SK-N-SH (cell line): Measurements from ENCODE around the gene FMR1NB. TPM values are rescaled to one million over a fixed set of nuclear protein-coding genes. Genes with fewer than 3 reads are reported as not detected.

Experiments used
- CTCF ChIA-PET: fragments of 300-600, 350-600 bp; formaldehyde crosslinking; extraction: SDS; loops from one replicate; lab custom pipeline; 2021; lab: Yijun Ruan, JAX
- POLR2A ChIA-PET: fragments of 350-600 bp; sonication (Branson Sonifier 250); formaldehyde crosslinking; extraction: SDS; loops from one replicate; lab custom pipeline; 2020; ENCODE audit warnings: antibody characterized with exemption, inconsistent platforms; lab: Yijun Ruan, JAX
- DNase-seq: peaks from one replicate; pipeline ENCODE4 v3.0.0; 2012
- H2AFZ ChIP-seq: fragments of 200-600 bp; sonication (generic); 2 replicates; pipeline ENCODE4 v1.8.1; 2016; ENCODE audit warnings: antibody characterized with exemption, mild to moderate bottlenecking, low read depth
- H3F3A ChIP-seq: fragments of 200-600 bp; sonication (generic); replicated peaks from 2 replicates; pipeline ENCODE3; 2016; ENCODE audit warnings: antibody characterized with exemption, mild to moderate bottlenecking; ENCODE audit not compliant: insufficient read depth
- H3K27ac ChIP-seq, 2 experiments: fragments of 200-500 bp in 1 of 2; fragments of 200-600 bp in 1 of 2; sonication (Bioruptor generic) in 1 of 2; sonication (generic), shearing (Covaris generic) in 1 of 2; 2 replicates each; pipeline versions ENCODE4 v1.5.1 to v1.6.1; 2014 to 2016; ENCODE audit warnings: low read depth in 2 of 2, inconsistent platforms in 1 of 2, low read length in 1 of 2, mild to moderate bottlenecking in 1 of 2, mixed read lengths in 1 of 2
- H3K27me3 ChIP-seq: fragments of 200-600 bp; sonication (generic), shearing (Covaris generic); 2 replicates; pipeline ENCODE4 v1.6.1; 2016; ENCODE audit warnings: mixed run types; ENCODE audit not compliant: insufficient read depth
- H3K36me3 ChIP-seq, 2 experiments: fragments of 200-500 bp in 1 of 2; fragments of 200-600 bp in 1 of 2; sonication (Bioruptor generic) in 1 of 2; sonication (generic) in 1 of 2; replicated peaks in 1 of 2; 2 replicates each; pipeline versions ENCODE3 to v1.5.1; 2014 to 2016; ENCODE audit warnings: low read length in 1 of 2, mild to moderate bottlenecking in 1 of 2; ENCODE audit not compliant: insufficient read depth in 2 of 2, control insufficient read depth in 1 of 2
- H3K4me1 ChIP-seq, 2 experiments: fragments of 200-500 bp in 1 of 2; fragments of 200-600 bp in 1 of 2; sonication (Bioruptor generic) in 1 of 2; sonication (generic), shearing (Covaris generic) in 1 of 2; 2 replicates each; pipeline versions ENCODE4 v1.5.1 to v1.6.1; 2014 to 2016; ENCODE audit warnings: low read depth in 1 of 2, low read length in 1 of 2, mixed run types in 1 of 2; ENCODE audit not compliant: insufficient read depth in 2 of 2, control insufficient read depth in 1 of 2
- H3K4me2 ChIP-seq: fragments of 200-600 bp; sonication (generic), shearing (Covaris generic); 2 replicates; pipeline ENCODE4 v1.6.1; 2017; ENCODE audit warnings: mixed run types
- H3K4me3 ChIP-seq, 2 experiments: fragments of 200-500 bp in 1 of 2; fragments of 200-600 bp in 1 of 2; sonication (Bioruptor generic) in 1 of 2; sonication (generic), shearing (Covaris generic) in 1 of 2; 2 replicates each; pipeline versions ENCODE4 v1.5.1 to v1.8.1; 2014 to 2016; ENCODE audit warnings: low read depth in 2 of 2, inconsistent platforms in 1 of 2, low read length in 1 of 2, mild to moderate bottlenecking in 1 of 2, mixed read lengths in 1 of 2, moderate library complexity in 1 of 2
- H3K79me2 ChIP-seq: fragments of 200-600 bp; sonication (generic); 2 replicates; pipeline ENCODE4 v1.8.1; 2017; ENCODE audit warnings: mild to moderate bottlenecking; ENCODE audit not compliant: insufficient read depth
- H3K9ac ChIP-seq: fragments of 200-600 bp; sonication (generic); 2 replicates; pipeline ENCODE4 v1.6.1; 2017; ENCODE audit warnings: mixed run types
- H3K9me2 ChIP-seq: fragments of 200-600 bp; sonication (generic); 2 replicates; pipeline ENCODE4 v1.6.1; 2017; ENCODE audit warnings: mixed run types
- H3K9me3 ChIP-seq: fragments of 200-600 bp; sonication (generic); 2 replicates; pipeline ENCODE4 v1.6.1; 2017; ENCODE audit warnings: mixed run types, mild to moderate bottlenecking, moderate library complexity
- H4K20me1 ChIP-seq: fragments of 200-600 bp; sonication (generic); 2 replicates; pipeline ENCODE4 v1.6.1; 2017; ENCODE audit warnings: mild to moderate bottlenecking, mixed run types; ENCODE audit not compliant: insufficient read depth
- CHD2 ChIP-seq: fragments of 150-350 bp; IDR thresholded peaks from 2 replicates; pipeline ENCODE4 v1.6.1; 2018; ENCODE audit warnings: low read length; ENCODE audit not compliant: partially characterized antibody
- ELF1 ChIP-seq: IDR thresholded peaks from 2 replicates; pipeline ENCODE4 v1.4.0; 2012
- EP300 ChIP-seq, 2 experiments: IDR thresholded peaks; 2 replicates each; pipeline versions ENCODE4 v1.4.0 to v1.6.1; 2012; ENCODE audit warnings: borderline replicate concordance in 1 of 2, low read depth in 1 of 2, low read length in 1 of 2
- FOXJ3 ChIP-seq: sonication (generic); formaldehyde crosslinking; IDR thresholded peaks from 2 replicates; pipeline ENCODE4 v1.5.1; 2020; ENCODE audit warnings: mild to moderate bottlenecking, missing genetic modification reagents
- FOXM1 ChIP-seq: IDR thresholded peaks from 2 replicates; pipeline ENCODE4 v1.4.0; 2012; ENCODE audit warnings: low read depth, mild to moderate bottlenecking
- IRF3 ChIP-seq: fragments of 150-350 bp; IDR thresholded peaks from 2 replicates; pipeline ENCODE4 v1.6.1; 2016; ENCODE audit warnings: mild to moderate bottlenecking, low read depth, low read length
- JUND ChIP-seq: IDR thresholded peaks from 2 replicates; pipeline ENCODE4 v1.4.0; 2012
- MAX ChIP-seq: IDR thresholded peaks from 2 replicates; pipeline ENCODE4 v1.4.0; 2012; ENCODE audit warnings: low read depth
- MEF2A ChIP-seq: IDR thresholded peaks from 2 replicates; pipeline ENCODE4 v1.4.0; 2012; ENCODE audit warnings: low read depth, borderline replicate concordance
- NRF1 ChIP-seq: IDR thresholded peaks from 2 replicates; pipeline ENCODE4 v1.6.1; 2012; ENCODE audit warnings: low read depth, mild to moderate bottlenecking, low read length
- PBX3 ChIP-seq: IDR thresholded peaks from 2 replicates; pipeline ENCODE4; 2012
- REST ChIP-seq: IDR thresholded peaks from 2 replicates; pipeline ENCODE4 v1.6.1; 2012; ENCODE audit warnings: mild to moderate bottlenecking, low read depth, low read length, moderate library complexity
- SMC3 ChIP-seq: IDR thresholded peaks from 2 replicates; pipeline ENCODE4 v1.6.1; 2012; ENCODE audit warnings: low read depth, low read length, improper control_type of control experiment
- TCF12 ChIP-seq: IDR thresholded peaks from 2 replicates; pipeline ENCODE4 v1.4.0; 2012
- USF1 ChIP-seq: IDR thresholded peaks from 2 replicates; pipeline ENCODE4 v1.4.0; 2012; ENCODE audit warnings: low read depth, borderline replicate concordance
- USF2 ChIP-seq: fragments of 150-350 bp; IDR thresholded peaks from 2 replicates; pipeline ENCODE4 v1.6.1; 2017; ENCODE audit warnings: antibody characterized with exemption, low read length, low read depth, borderline replicate concordance
- YY1 ChIP-seq: IDR thresholded peaks from 2 replicates; pipeline ENCODE4 v1.4.0; 2012; ENCODE audit warnings: low read depth, mild to moderate bottlenecking
- WGBS: methylation state at CpG from one replicate; pipeline ENCODE4 v1.1.6; 2017; ENCODE audit warnings: low lambda C conversion rate; 5-methylcytosine and 5-hydroxymethylcytosine counted together
- polyA plus RNA-seq, 3 experiments: library from polyadenylated mRNA; depleted of rRNA; stranded (reverse); fragments of >200 nt; gene quantifications; 2 replicates each; pipeline ENCODE4 v1.2.3, GENCODE V29; 2012

The FMR1NB gene
- polyA plus RNA-seq, 1 of the 3 experiments (the other 2 are of a cell fraction), result not detected

GRCh38 chrX:147948531-147948930 lies 32.6 kb upstream of the FMR1NB start:
- CTCF ChIA-PET, result no interaction called here
- no peaks in the 10 kb centered on the region for H3K9me2 ChIP-seq
- no peak overlapping the region for H3K27ac ChIP-seq
- no peak for DNase-seq
- H3K27me3 ChIP-seq, result no peaks in the 10 kb centered on the region
- H2AFZ ChIP-seq, result no peak overlapping the region
- TF ChIP-seq PBX3 (no peak), USF1 (no peak), MAX (no peak), JUND (no peak), SMC3 (no peak), FOXJ3 (no peak), CHD2 (no peak), USF2 (no peak), YY1 (no peak), IRF3 (no peak), NRF1 (no peak), TCF12 (no peak), ELF1 (no peak), FOXM1 (no peak), EP300 (IDR thresholded peaks at IDR 0.05; ENCODE audit: borderline replicate concordance in 1 of 2, low read depth in 1 of 2, low read length in 1 of 2) (no peak), REST (no peak), MEF2A (no peak)
- H3F3A ChIP-seq, result no peaks in the 10 kb centered on the region
- no peaks in the 10 kb centered on the region for H3K9me3 ChIP-seq
- POLR2A ChIA-PET, result no interaction called here
- no peaks in the 10 kb centered on the region for H3K4me1 ChIP-seq
- H3K9ac ChIP-seq, result no peak overlapping the region
- H3K79me2 ChIP-seq, result no peaks in the 10 kb centered on the region
- H3K4me3 ChIP-seq, result no peak overlapping the region
- 58% methylated on average over 7 of the region's 7 CpGs for WGBS
- peaks cover 17 to 40% of the 10 kb centered on the region in 2 experiments for H3K36me3 ChIP-seq
- H4K20me1 ChIP-seq, result no peaks in the 10 kb centered on the region
- no peak overlapping the region for H3K4me2 ChIP-seq
